OCI-M1 (cell line): ENCODE results near the gene RAB10.
"Not testable (repeated sequence)": the region's sequence is repeated elsewhere in the genome, so short reads cannot be mapped to it uniquely, and the experiment has no call there.

Experiments used
- DNase-seq: peaks from one replicate; lab custom pipeline; 2025; lab: John Stamatoyannopoulos, UW

Gene RAB10

DNA sequence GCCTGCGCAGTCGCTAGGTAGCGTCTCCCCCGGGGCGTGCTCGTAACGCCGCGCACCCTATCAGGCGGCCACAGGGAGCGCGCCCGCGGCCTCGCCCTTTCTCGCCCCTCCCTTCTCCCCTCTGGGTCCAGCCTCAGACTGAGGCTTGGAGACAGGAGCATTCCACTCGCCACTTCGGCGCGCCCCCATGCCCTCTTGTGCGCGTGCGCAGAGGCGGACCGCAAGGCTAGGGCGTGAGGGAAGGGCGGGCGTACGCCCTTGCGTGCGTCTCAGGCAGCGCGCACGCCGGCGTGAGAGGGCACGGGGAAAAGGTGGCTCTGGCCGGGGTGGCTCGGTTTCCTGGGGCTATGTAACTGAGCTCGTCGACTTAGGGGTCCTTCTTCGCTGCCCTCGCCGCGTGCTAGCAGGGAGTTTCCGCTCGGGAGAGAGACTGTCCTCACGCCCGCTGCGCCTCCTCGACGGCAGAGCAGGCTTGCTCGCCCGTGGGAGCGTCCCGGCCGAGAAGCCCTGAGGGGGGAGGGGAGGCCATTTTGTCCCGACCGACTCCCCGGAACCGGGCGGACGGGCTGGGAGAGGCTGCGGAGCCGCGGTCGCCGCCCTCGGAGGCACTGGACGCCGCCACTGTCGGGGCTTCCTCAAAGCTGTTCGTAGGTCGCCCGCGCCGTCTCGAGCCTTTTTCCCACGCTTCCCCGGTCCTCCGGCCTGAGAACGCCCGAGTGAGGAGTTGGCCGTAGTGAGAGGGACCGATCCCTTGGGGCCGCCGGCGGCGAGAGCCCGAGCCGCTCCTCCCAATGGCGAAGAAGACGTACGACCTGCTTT lies at the start of gene RAB10:
RAB10 (plus strand) TSS at position 267 of the 819 bp plus-strand sequence; CDS start at position 792, 525 bp downstream.
- peak; percentile 99 for DNase-seq

DNA sequence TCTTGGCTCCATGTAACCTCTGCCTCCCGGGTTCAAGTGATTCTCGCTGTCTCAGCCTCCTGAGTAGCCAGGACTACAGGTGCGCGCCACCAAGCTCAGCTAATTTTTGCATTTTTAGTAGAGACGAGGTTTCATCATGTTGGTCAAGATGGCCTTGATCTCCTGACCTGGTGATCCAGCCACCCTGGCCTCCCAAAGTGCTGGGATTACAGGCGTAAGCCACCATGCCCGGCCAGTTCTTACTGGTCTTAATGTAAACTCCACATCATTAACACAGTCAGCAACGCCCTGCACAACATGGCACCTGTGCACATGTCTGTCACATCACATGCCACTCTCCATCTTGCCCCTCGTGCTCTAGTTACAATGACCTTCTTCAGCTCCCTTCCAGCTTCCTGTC lies 45.8 kb upstream of the RAB10 start:
- no peak for DNase-seq

DNA sequence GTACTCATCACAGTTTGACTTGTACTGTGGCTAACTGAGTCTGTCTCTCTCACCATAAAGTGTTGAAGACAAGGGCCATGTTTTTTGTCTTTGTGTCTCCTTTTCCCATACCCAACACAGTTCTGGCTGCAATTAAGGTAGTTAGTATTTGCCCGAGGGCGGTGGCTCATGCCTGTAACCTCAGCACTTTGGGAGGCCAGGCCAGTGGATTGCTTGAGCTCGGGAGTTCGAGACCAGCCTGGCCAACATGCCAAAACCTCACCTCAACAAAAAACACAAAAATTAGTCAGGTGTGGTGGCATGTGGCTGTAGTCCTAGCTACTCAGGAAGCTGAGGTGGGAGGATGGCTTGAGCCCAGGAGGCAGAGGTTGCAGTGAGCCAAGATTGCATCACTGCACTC lies 44.7 kb upstream of the RAB10 start:
- DNase-seq = no peak

DNA sequence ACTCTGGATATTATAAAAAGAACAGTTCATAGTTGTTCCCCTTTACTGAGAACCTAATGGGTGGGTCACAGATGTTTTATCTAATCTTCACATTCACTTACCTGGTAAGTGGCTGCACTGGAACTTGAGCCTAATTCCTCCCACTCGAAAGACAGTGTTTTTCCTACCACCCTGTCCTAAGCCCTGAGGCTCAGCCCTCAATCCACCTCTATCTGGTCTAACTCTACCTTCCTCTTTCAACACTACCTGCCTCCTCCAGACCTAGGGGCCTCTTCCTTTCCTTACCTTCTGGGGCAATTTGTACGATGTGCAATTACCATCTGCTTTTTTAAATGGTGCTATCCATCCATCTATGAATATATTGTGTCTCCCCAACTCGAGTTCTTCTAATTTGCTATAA lies 41.9 kb upstream of the RAB10 start:
- DNase-seq = no peak

DNA sequence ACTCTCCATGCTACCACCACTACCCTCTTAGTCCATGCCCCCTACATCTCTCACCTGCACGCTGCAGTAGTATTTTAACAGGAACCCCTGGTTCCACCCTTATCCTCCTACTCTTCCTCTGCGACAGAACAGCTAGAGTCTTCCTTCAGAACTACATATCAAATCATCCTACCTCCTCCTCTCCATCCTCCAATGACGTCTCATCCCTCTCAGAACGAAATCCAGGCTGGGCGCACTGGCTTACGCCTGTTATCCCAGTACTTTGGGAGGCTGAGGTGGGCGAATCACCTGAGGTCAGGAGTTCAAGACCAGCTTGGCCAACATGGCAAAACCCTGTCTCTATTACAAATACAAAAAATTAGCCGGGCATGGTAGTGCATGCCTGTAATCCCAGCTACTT lies 41.3 kb upstream of the RAB10 start:
- no peak for DNase-seq

DNA sequence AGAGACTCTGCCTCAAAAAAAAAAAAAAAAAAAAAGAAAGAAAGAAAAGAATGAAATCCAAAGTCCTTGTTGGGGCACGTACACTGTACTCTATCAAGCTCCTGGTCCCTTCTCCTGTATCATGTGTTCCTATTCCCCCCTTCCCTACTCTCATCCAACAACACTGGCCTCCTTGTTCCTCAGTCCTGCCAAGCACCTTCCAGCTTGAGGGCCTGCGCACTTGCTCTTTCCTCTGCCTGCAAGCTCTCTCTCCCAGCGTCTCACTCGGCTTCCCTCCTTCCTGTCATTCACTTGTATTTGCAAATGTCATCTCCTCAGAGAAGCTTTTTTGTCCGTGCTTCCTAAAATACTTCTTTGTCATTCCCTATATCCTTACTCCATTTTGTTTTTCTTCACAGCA lies 40.8 kb upstream of the RAB10 start:
- no peak for DNase-seq

DNA sequence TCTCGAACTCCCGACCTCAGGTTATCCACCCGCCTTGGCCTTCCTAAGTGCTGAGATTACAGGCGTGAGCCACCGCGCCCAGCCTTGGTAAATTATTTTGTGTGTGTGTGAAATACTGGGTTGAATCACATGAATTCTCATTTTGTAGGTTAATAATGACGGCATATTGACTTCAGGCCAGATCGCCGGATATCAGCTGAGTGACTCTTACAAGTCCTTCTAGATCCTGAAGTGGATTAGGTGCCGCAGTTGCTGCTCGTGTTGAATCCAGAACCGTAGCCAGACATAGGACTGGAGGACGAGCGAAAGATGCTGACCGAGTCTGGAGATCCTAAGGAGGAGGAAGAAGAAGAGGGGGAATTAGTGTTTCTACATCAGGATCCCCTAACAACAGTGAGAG lies 39.4 kb upstream of the RAB10 start:
- DNase-seq = no peak

DNA sequence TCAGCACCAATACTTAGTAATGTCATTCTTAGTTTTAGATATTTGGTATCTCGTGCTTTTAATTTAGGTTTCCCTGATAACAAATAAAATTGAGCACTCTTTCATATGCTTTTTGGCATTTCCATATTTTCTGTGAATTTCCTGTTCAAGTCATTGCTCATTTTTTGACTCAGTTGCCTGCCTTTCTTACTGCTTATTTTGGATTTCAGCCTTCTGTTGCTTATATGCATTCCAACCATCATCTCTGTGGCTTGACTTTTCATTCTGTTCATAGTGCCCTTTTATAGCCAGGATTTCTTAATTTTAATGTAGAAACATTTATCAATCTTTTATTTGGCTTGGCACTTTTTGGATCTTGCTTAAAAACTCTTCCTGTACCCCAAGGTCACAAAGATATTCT lies 37.0 kb upstream of the RAB10 start:
- DNase-seq = no peak

DNA sequence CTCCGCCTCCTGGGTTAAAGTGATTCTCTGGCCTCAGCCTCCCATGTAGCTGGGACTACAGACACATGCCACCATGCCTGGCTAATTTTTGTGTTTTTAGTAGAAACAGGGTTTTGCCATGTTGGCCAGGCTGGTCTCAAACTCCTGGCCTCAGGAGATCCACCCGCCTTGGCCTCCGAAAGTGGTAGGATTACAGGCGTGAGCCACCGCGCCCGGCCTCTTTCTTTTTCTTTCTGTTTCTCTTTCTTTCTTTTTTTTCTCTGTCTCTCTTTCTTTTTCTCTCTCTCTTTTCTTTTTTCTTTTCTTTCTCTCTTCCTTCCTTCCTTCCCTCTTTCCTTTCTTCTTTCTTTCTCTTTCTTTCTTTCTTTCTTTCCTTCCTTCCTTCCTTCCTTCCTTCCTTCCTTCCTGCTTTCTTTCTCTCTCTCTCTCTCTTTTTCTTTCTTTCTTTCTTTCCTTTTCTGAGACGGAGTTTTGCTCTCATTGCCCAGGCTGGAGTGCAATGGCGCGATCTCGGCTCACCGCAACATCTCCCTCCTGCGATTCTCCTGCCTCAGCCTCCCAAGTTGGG lies 35.0 kb upstream of the RAB10 start:
- DNase-seq = not testable (repeated sequence)

DNA sequence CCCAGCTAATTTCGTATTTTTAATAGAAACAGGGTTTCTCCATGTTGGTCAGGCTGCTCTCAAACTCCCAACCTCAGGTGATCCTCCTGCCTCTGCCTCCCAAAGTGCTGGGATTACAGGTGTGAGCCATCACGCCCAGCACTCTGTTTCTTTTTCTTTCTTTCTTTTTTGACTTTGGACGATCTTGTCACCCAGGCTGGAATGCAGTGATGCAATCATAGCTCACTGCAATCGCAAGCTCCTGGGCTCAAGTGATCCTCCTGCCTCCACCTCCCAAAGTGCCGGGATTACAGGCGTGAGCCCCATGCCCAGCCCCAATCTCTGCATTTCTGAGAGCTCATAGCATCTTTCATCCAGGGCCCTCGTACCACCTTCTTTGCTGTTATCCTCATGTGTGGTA lies 34.5 kb upstream of the RAB10 start:
- DNase-seq = not testable (repeated sequence)

DNA sequence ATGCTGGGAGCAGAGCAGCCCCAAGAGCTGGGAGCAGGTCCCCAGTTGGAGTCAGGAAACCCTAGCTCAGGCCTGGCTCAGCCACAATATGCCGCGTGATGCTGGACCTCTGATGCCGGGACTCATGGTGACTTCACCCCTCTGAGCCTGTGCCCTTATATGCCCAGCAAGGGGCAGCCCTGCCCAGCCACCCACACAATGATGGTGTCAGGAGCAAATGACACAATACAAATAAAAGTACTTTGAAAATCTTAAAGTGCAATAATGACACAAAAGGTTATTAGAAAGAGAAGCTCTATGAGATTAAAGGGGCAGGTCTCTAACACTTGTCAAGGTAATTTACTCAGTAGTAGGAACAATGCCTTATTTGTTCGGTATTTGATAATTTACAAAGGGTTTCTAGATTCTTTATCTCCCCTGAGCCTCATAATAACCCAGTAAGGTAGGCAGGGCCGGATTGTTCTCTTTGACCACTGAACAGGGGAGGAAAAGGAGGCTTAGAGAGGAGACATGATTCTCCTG lies 33.3 kb upstream of the RAB10 start:
- no peak for DNase-seq

DNA sequence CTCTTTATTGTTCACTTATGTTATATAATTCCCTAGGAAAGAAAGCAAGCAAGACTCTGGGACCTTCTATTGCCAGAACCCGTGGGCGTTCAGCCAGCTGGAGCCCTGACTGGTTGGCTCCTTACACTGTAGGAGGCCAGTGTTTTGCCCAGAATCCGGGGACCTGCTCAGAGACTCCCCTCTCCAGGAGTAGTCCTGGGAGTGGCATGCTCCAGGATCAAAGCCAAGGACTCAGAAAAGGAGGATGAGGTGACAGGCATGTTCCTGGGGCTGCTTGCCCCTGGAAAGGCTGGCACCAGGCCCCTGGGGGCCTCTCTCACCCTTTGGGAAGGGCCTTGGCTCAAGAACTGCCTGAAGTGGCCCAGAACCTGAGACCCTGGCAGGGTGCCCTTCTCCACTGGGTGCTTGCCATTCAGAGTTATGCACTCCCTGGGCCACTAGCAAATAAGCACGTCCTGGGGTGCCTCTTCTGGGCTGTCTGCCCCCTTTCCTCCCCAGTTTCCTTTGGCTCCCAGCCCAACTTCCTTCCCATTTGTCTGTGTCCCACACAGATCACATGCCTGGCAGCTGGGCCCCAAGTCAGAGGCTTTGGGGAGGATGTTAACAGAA lies 32.0 kb upstream of the RAB10 start:
- no peak for DNase-seq

DNA sequence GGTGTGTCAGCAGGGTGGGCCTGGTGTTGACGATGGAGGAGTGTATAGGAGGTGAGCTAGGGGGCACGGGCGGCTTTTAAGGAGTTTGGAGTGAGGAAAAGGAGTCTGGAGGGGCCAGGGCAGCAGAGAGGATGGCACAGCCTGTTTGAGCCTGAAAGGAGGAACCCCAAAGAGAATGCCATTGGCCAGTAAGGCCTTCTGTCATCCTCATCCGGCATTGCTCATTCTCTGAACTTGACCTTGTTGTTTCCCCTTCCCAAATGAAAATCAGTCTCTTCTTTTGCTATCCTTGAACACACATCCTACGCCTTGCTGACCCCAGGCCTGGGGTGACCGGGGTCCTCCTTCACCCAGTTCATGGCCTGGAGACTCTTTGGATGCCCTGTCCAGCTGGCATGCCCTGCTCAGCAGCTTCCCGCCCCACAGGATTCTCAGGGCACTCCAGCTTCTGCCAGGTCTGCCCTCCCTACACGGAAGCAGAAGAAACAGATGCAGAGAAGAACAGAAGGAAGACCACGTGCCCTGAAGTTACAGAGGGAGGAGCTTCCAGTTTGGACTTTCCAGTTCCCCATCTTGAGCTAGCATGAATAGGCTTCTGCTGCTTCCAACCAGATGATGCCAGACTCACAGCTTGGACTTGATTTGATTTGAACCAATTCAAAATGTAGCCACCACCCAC lies 31.1 kb upstream of the RAB10 start:
- DNase-seq = peak; percentile 35

DNA sequence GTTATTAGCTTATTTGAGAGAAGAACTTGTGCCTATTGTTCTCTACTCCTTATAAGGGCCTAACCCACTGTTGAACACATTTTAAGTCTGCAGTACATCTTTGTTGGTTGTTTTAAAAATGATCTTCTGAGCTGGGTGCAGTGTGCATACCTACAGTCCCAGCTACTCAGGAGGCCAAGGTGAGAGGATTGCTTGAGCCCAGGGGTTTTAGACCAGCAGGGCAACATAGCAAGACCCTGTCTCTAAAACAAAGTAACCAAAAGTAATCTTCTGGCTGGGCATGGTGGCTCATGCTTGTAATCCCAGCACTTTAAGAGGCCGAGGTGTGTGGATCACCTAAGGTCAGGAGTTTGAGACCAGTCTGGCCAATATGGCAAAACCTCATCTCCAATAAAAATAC lies 25.8 kb upstream of the RAB10 start:
- no peak for DNase-seq

DNA sequence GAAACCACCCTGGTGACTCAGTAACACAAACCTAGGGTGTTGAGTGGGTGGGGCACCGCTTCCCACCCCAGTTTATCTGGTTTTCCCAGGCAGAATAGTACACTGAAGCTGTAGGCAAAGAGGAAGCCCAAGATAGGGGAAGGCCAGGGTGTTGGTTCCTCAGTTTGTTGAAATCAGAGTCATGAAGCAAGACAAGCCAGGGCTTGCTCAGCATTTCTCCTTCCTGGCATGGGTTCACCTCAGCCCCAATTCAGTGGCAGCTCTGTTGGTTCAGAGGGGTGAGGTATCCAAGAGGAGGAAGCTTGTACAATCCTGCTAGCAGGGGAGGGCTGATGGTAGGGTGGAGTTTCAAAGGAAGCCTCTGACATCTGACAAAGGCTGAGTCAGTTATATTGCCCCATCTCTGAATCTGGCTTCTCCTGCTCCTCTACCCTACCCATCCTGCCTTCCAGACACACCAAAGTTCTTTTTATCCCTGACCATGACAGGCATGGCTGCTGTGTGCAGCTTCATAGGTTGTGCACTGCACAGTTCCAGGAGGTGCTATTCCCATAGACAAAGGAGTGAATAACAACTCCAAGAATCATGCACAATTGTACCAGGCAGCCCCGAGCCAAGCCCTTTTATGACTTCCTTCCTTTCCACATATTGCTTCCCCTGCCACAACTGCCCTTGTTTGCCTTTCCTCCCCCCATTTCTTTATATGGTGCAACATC lies 24.9 kb upstream of the RAB10 start:
- peak; percentile 72 for DNase-seq

DNA sequence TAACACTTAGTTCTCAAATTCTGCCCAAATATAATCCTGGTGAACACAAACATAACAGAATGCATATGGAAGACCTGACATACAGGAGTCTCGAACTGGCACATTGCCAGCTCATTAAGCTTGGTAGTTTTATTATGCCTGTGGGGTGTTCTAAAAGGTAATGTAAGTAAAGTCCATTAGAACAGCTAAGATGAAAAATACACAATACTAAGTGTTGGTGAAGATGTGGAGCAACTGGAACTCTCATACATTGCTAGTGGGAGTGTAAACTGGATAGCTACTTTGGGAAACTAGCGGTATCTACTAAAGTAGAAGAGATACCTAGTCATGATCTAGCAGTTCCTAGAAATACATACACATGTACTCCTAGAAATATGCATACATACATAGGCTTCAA lies 24.3 kb upstream of the RAB10 start:
- DNase-seq = no peak

DNA sequence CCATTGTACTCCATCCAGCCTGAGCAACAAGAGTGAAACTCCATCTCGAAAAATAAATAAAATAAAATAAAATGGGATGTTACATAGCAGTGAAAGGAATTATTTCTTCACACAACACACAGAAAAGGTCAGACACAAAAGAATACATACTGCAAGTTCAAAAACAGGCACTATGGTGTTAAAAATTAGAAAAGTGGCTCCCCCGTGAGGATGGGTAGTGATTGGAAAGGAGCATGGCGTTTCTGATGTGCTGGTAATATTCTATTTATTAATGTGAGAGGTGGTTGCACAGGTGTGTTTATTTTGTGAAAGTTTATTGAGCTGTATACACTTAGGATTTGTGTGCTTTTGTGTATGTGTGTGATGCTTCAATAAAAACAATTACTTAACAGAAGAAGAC lies 22.9 kb upstream of the RAB10 start:
- DNase-seq = no peak

DNA sequence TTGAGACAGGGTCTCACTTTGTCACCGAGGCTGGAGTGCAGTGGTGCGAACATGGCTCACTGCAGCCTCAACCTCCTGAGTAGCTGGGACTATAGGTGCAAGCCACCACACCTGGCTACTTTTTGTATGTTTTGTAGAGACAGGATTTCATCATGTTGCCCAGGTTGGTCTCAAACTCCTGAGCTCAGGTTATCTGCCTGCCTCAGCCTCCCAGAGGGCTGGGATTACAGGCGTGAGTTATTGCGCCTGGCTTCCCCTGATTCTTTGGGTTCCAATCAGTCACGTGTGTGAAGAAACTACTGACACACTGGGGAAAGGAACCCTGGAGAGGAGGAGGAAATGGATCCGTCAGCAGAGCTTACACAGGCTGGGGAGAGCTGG lies 22.3 kb upstream of the RAB10 start:
- no peak for DNase-seq

DNA sequence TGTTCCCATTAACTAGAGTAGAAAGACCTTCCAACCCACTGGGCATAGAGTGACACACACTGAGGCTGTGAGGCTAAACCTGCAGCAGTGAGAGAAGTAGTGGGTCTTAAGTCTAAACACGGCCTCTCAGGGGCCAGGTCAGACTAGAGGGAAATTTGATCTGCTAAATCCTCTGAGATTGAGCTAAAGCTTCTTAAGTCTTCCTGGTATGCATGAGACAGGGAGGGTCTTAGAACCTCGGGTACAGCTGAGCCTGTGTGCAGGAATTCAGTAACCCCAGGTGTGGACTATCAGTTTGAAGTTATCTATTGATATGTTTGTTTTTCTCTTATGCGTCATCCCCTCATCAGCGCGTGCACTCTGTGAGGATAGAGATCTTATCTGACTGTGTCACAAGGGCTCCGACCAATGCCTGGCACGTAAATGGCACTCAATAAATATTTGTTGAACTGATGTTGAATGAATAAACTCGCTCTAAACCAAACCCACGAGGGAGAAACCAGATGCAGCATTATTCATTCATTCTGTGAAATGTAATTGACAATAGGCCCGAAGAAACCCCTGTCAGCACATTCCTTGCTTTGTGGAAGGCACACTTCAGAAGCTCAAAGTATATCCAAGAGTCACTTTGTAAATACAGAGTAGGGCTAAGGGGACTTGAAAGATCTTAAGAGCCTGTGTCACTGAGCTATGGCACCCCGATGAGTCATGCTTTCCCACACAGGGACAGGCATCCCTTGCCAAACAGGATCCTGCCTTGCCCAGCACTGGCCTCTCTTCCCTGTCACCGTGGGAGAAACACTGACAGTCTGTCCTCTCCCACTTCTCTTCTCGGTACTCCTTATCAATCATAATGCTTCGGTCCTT lies 21.7 kb upstream of the RAB10 start:
- peak; percentile 27 for DNase-seq

DNA sequence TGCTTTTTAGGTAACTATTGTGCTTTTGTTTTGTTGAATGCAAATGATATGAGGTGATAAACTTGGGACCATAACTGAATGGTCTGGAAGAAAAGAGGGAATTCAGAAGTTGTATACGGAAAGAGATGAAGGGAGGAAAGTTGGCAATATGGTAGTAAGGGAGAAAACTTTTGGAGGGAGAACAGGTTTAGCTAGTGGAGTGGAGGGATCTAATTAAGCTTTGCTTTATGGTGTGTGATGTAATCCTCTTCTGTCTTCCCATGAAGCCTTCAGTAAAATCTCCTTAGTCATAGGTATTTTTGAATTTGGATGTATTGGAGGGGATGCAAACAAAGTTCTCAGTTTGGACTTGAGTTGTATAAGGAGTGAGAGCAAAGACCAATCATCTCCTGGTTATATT lies 20.2 kb upstream of the RAB10 start:
- no peak for DNase-seq
